ENCODE data around the gene PCSK4.
"Not testable (repeated sequence)": the region's sequence is repeated elsewhere in the genome, so short reads cannot be mapped to it uniquely, and the experiment has no call there.

PCSK4 gene

GRCh38 chr19:1522061-1522460 lies 31.9 kb upstream of the PCSK4 start:
- no peak for DNase-seq (ENCODE audit: low read depth in 2 of 2)

DNA sequence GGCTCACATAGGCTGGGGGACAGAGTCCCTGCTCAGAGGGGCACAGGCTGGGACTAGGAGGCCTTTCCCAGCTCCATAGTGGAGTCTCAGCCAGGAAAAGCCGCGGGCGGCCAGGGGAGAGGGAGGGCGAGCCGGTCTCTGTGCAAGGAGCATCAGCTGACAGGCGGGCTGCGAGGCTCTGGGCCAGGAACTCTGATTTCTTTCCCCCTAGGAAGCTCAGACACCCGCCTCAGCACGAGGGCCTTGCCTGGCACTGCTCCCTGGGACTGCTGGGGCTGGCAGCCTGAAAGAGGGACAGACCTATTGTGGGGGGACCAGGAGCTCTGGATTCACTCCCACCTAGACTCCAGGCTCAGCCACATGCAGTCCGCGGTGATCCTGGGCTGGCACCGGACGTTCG lies 31.5 kb upstream of the PCSK4 start:
- no peak for DNase-seq (ENCODE audit: low read depth in 2 of 2)

- no peak for DNase-seq (ENCODE audit: low read depth in 2 of 2)
Measured at GRCh38 chr19:1520203-1520780, 30.1 kb upstream of the PCSK4 start.

DNA sequence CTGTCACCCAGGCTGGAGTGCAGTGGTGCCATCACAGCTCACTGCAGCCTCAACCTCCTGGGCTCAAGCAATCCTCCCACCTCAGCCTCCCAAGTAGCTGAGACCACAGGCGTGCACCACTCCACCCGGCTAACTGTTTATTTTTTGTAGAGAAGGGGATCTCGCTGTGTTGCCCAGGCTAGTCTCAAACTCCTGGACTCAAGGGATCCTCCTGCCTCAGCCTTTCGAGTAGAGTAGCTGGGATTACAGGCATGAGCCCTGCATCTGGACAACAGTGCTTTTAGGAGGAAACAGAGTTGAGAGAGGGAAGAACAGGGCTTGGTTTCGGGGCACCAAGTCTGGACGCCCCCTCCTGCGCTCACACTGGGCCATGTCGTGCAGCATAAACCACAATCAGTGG lies 29.7 kb upstream of the PCSK4 start:
- not testable (repeated sequence) for DNase-seq (ENCODE audit: low read depth in 2 of 2)

DNA sequence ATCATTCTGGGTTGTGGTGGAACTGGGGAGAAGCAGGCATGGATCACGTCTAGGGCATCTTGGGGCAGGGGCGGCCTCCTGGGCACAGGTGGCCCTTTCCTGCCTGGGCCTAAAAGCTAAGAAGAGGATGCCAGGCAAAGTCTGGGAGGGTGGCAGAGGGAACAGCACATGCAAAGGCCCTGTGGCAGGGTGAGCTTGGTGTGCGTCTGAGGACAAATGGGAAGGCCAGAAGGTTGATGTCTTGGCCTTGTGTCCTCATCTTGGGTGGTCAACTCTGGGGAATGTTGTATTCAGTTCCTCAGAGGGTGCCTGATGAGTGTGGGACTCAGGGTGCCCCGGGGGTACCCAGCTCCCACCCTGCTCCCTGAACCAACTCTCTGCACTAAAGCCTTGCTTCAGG lies 28.3 kb upstream of the PCSK4 start:
- no peak for DNase-seq (ENCODE audit: low read depth in 2 of 2)

- no peak for DNase-seq (ENCODE audit: low read depth in 2 of 2)
Measured at GRCh38 chr19:1516395-1516753, 26.2 kb upstream of the PCSK4 start.

DNA sequence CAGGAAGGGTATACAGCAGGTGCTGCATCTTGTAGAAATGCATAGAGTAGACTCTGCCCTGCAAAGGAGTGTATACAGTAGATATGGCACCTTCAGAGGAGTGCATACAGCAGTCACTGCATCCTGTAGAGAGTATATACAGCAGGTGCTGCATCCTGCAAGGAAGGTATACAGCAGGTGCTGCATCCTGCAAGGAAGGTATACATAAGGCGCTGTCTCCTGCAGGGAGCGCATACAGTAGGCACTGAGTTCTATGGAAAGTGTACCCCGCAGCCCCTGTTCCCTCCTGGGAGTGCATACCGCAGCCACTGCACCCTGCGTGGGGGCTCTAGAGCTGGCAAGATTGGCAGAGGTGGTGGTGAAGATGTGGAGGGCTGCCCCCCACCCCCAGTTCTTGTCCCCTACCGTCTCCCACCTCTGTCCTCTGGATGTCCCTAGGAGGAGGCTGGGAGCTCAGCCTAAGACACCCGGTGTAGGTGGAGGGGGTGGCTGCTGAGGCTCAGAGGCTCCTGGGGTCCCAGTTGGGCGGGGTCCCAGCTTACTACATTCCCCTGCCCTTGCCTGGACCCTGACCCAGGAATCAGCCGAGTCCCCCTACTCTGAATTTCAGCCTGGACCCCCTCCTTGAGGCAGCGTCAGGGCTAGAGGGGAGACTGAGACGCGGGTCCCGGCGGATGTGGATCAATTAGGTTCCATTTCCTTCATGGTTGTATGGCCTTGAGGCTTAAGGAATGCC lies 25.0 kb upstream of the PCSK4 start:
- no peak for DNase-seq (ENCODE audit: low read depth in 2 of 2)

GRCh38 chr19:1514295-1514661 lies 24.1 kb upstream of the PCSK4 start:
- no peak for DNase-seq (ENCODE audit: low read depth in 2 of 2)

GRCh38 chr19:1513499-1514294 lies 23.5 kb upstream of the PCSK4 start:
- DNase-seq (ENCODE audit: low read depth in 2 of 2), result peak; percentile 34 to 38

DNA sequence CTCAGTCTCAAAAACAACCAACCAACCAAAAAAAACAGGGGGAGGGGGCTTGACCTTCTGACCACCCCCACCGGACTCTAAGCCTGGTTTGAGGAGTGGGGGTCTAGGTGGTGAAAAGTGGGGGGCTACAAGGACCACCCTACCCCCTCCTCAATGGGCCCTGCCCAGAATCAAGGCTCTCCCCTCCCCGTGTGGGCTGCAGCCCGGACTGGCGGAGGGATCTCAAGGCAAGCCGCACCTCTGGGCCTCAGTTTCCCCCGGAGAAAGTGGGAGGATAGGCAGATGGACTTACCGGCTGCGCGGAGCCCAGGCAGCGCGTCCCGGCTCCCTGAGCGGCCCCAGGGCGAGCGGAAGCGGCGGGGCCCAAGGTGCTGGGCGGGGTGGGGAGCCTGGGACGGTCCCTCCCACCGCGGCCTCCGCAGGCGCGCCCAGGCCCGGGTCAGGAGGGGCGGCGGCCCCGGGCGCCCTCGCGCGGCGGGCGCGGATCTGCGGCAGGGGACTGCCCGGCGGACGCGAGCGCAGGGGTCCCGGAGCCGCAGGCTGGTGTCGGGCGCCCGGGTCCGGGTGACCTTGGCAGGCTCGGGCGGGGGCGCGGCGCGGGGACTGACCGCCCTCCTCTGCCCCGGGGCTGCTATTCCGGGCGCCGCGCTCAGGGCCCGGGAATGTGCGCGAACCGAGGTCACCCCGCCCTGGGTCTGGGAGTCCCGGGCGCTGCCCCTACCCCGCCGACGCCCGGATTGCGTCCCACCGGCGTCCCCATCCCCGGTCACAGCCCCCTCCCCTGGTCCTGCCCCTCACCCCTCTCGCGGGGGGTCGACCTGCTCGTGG lies 22.7 kb upstream of the PCSK4 start, which contains the start of gene ADAMTSL5:
Gene ADAMTSL5 (minus strand): TSS at position 349 of the 828 bp plus-strand sequence. CDS start 2,076 bp downstream, outside the sequence.
- DNase-seq (ENCODE audit: low read depth in 2 of 2), result peak in 1 of 2 donors; percentile 33

- DNase-seq (ENCODE audit: low read depth in 2 of 2), result no peak
Measured at GRCh38 chr19:1511318-1512317, 21.5 kb upstream of the PCSK4 start.

- no peak for DNase-seq (ENCODE audit: low read depth in 2 of 2)
Measured at GRCh38 chr19:1510807-1511206, 20.7 kb upstream of the PCSK4 start.

GRCh38 chr19:1510442-1510806 lies 20.3 kb upstream of the PCSK4 start:
- DNase-seq (ENCODE audit: low read depth in 2 of 2), result no peak

GRCh38 chr19:1509602-1510441 lies 19.7 kb upstream of the PCSK4 start:
- DNase-seq (ENCODE audit: low read depth in 2 of 2), result no peak

- no peak for DNase-seq (ENCODE audit: low read depth in 2 of 2)
Measured at GRCh38 chr19:1508507-1508856, 18.3 kb upstream of the PCSK4 start.

GRCh38 chr19:1507763-1508506 lies 17.8 kb upstream of the PCSK4 start:
- peak; percentile 73 to 86 for DNase-seq (ENCODE audit: low read depth in 2 of 2)

GRCh38 chr19:1507192-1507660 lies 17.1 kb upstream of the PCSK4 start:
- DNase-seq (ENCODE audit: low read depth in 2 of 2), result no peak

DNA sequence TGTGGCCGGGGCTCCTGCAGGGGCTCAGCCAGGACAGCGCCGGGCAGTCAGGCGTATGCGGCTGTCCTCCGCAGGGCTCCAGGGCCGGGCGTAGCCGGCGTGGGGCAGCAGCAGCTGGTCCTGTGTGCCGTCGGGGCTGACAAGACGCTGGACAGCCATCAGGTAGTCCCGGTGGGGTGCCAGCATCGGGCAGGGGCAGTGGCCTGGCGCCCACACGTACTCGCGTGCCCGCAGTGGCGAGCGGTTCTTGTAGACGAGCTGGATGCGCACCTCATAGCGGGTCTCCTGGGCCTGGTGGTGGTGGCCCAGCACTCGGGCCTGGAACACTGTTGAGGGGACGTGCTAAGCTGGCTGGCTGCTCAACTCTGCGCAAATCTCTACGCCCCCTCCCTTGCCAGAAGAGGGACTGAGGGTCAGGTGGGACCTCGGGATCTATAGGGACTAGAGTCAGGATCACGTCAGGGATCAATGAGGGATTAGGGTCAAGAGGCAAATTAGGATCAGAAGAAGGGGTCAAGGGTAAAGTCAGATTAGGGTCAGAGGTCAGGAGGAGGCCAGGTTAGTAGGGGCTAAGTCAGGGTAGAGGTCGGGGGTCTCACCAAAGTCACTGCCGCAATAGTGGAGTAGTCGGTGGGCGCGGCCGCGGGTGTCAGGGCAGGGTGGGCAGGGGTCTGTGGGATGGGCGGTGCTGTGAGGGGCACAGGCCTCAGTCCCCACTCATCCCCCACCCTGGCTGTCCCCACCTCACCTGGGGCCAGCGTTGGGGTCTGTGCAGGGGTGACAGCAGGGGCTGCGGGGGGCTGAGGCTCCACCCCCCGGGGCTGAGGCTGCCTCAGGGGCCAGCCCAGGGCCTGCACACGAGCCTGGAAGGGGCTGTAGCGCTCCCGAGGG lies 16.1 kb upstream of the PCSK4 start:
- DNase-seq (ENCODE audit: low read depth in 2 of 2), result no peak
